ENCODE results near the gene GSTA3.
"Not testable (repeated sequence)": the region's sequence is repeated elsewhere in the genome, so short reads cannot be mapped to it uniquely, and the experiment has no call there.

Gene GSTA3

GRCh38 chr6:52887910-52888524 lies 21.5 kb downstream of the GSTA3 start:
- DNase-seq (ENCODE audit: low read depth, low spot score): no peak
- Histone ChIP-seq H3K36me3 (ENCODE audit: control insufficient read depth, insufficient read depth, low read length) (no peaks in the 10 kb centered on the region), H3K4me3 (ENCODE audit: low read length) (no peak overlapping the region), H3K27ac (ENCODE audit: low read length) (no peak overlapping the region), H3K9me3 (ENCODE audit: control insufficient read depth, insufficient read depth, low read length) (no peaks in the 10 kb centered on the region), H3K27me3 (ENCODE audit: control insufficient read depth, insufficient read depth, low read length) (no peaks in the 10 kb centered on the region), H3K4me1 (ENCODE audit: control insufficient read depth, insufficient read depth, low read length) (no peaks in the 10 kb centered on the region)
- WGBS (ENCODE audit: insufficient coverage, insufficient read length): no CpG with 5 or more reads among the region's 3 CpGs

- peak; percentile 48 for DNase-seq (ENCODE audit: low read depth, low spot score)
- Histone ChIP-seq H3K9me3 (ENCODE audit: control insufficient read depth, insufficient read depth, low read length) (no peaks in the 10 kb centered on the region), H3K4me3 (ENCODE audit: low read length) (peak overlapping the region; percentile 26; the same call in 1 of the 2 replicates), H3K36me3 (ENCODE audit: control insufficient read depth, insufficient read depth, low read length) (no peaks in the 10 kb centered on the region), H3K27me3 (ENCODE audit: control insufficient read depth, insufficient read depth, low read length) (no peaks in the 10 kb centered on the region), H3K27ac (ENCODE audit: low read length) (no peak overlapping the region), H3K4me1 (ENCODE audit: control insufficient read depth, insufficient read depth, low read length) (no peaks in the 10 kb centered on the region; the same call in 1 of the 2 replicates)
- WGBS (ENCODE audit: insufficient coverage, insufficient read length): no CpG with 5 or more reads among the region's 18 CpGs
Observed at GRCh38 chr6:52881996-52882841, 27.3 kb downstream of the GSTA3 start.

- Histone ChIP-seq H3K4me3 (ENCODE audit: low read length) (no peak overlapping the region), H3K27me3 (ENCODE audit: control insufficient read depth, insufficient read depth, low read length) (no peaks in the 10 kb centered on the region), H3K4me1 (ENCODE audit: control insufficient read depth, insufficient read depth, low read length) (no peaks in the 10 kb centered on the region; the same call in 1 of the 2 replicates), H3K9me3 (ENCODE audit: control insufficient read depth, insufficient read depth, low read length) (no peaks in the 10 kb centered on the region), H3K27ac (ENCODE audit: low read length) (no peak overlapping the region), H3K36me3 (ENCODE audit: control insufficient read depth, insufficient read depth, low read length) (no peaks in the 10 kb centered on the region)
- no peak for DNase-seq (ENCODE audit: low read depth, low spot score)
- WGBS (ENCODE audit: insufficient coverage, insufficient read length): no CpG with 5 or more reads among the region's 4 CpGs
Observed at GRCh38 chr6:52881662-52881995, 27.9 kb downstream of the GSTA3 start.

- no peak for DNase-seq (ENCODE audit: low read depth, low spot score)
- no peak overlapping the region for H3K4me3 ChIP-seq (ENCODE audit: low read length)
- H3K27ac ChIP-seq (ENCODE audit: low read length): no peak overlapping the region
- WGBS (ENCODE audit: insufficient coverage, insufficient read length): no CpG with 5 or more reads among the region's 2 CpGs
- no peaks in the 10 kb centered on the region for H3K36me3 ChIP-seq (ENCODE audit: control insufficient read depth, insufficient read depth, low read length)
- H3K27me3 ChIP-seq (ENCODE audit: control insufficient read depth, insufficient read depth, low read length): no peaks in the 10 kb centered on the region
- H3K9me3 ChIP-seq (ENCODE audit: control insufficient read depth, insufficient read depth, low read length): no peaks in the 10 kb centered on the region
- H3K4me1 ChIP-seq (ENCODE audit: control insufficient read depth, insufficient read depth, low read length): no peaks in the 10 kb centered on the region; the same call in 1 of the 2 replicates
Observed at GRCh38 chr6:52877786-52878185, 31.7 kb downstream of the GSTA3 start.

- no CpG with 5 or more reads among the region's 3 CpGs for WGBS (ENCODE audit: insufficient coverage, insufficient read length)
Observed at GRCh38 chr6:52877168-52877567, 32.3 kb downstream of the GSTA3 start.

GRCh38 chr6:52876056-52876787 lies 33.3 kb downstream of the GSTA3 start:
- H3K27ac ChIP-seq (ENCODE audit: low read length): no peak overlapping the region
- H3K9me3 ChIP-seq (ENCODE audit: control insufficient read depth, insufficient read depth, low read length): no peaks in the 10 kb centered on the region
- no peak for DNase-seq (ENCODE audit: low read depth, low spot score)
- H3K36me3 ChIP-seq (ENCODE audit: control insufficient read depth, insufficient read depth, low read length): no peaks in the 10 kb centered on the region
- no peaks in the 10 kb centered on the region for H3K4me1 ChIP-seq (ENCODE audit: control insufficient read depth, insufficient read depth, low read length)
- no CpG with 5 or more reads among the region's 7 CpGs for WGBS (ENCODE audit: insufficient coverage, insufficient read length)
- H3K27me3 ChIP-seq (ENCODE audit: control insufficient read depth, insufficient read depth, low read length): no peaks in the 10 kb centered on the region
- no peak overlapping the region for H3K4me3 ChIP-seq (ENCODE audit: low read length)

More at GRCh38 chr6:52877168-52877567, 32.3 kb downstream of the GSTA3 start:
- no peak for DNase-seq (ENCODE audit: low read depth, low spot score)
- Histone ChIP-seq H3K9me3 (ENCODE audit: control insufficient read depth, insufficient read depth, low read length) (no peaks in the 10 kb centered on the region), H3K4me3 (ENCODE audit: low read length) (no peak overlapping the region), H3K4me1 (ENCODE audit: control insufficient read depth, insufficient read depth, low read length) (no peaks in the 10 kb centered on the region; the same call in 1 of the 2 replicates), H3K27ac (ENCODE audit: low read length) (no peak overlapping the region), H3K27me3 (ENCODE audit: control insufficient read depth, insufficient read depth, low read length) (no peaks in the 10 kb centered on the region), H3K36me3 (ENCODE audit: control insufficient read depth, insufficient read depth, low read length) (no peaks in the 10 kb centered on the region)

GRCh38 chr6:52872031-52872430 lies 37.5 kb downstream of the GSTA3 start:
- H3K4me3 ChIP-seq (ENCODE audit: low read length): no peak overlapping the region
- no peaks in the 10 kb centered on the region for H3K27me3 ChIP-seq (ENCODE audit: control insufficient read depth, insufficient read depth, low read length)
- no CpG with 5 or more reads among the region's 4 CpGs for WGBS (ENCODE audit: insufficient coverage, insufficient read length)
- no peaks in the 10 kb centered on the region for H3K36me3 ChIP-seq (ENCODE audit: control insufficient read depth, insufficient read depth, low read length)
- H3K9me3 ChIP-seq (ENCODE audit: control insufficient read depth, insufficient read depth, low read length): no peaks in the 10 kb centered on the region
- H3K4me1 ChIP-seq (ENCODE audit: control insufficient read depth, insufficient read depth, low read length): no peaks in the 10 kb centered on the region
- no peak overlapping the region for H3K27ac ChIP-seq (ENCODE audit: low read length)
- DNase-seq (ENCODE audit: low read depth, low spot score): no peak

GRCh38 chr6:52871621-52872020 lies 37.9 kb downstream of the GSTA3 start:
- Histone ChIP-seq H3K4me3 (ENCODE audit: low read length) (no peak overlapping the region), H3K4me1 (ENCODE audit: control insufficient read depth, insufficient read depth, low read length) (no peaks in the 10 kb centered on the region), H3K27me3 (ENCODE audit: control insufficient read depth, insufficient read depth, low read length) (no peaks in the 10 kb centered on the region), H3K27ac (ENCODE audit: low read length) (no peak overlapping the region), H3K36me3 (ENCODE audit: control insufficient read depth, insufficient read depth, low read length) (no peaks in the 10 kb centered on the region), H3K9me3 (ENCODE audit: control insufficient read depth, insufficient read depth, low read length) (no peaks in the 10 kb centered on the region)
- DNase-seq (ENCODE audit: low read depth, low spot score): no peak
- no CpG with 5 or more reads among the region's 3 CpGs for WGBS (ENCODE audit: insufficient coverage, insufficient read length)

GRCh38 chr6:52870335-52871091 lies 39.0 kb downstream of the GSTA3 start:
- not testable (repeated sequence) for H3K36me3 ChIP-seq (ENCODE audit: control insufficient read depth, insufficient read depth, low read length); H3K27me3 ChIP-seq (ENCODE audit: control insufficient read depth, insufficient read depth, low read length); H3K27ac ChIP-seq (ENCODE audit: low read length); H3K9me3 ChIP-seq (ENCODE audit: control insufficient read depth, insufficient read depth, low read length); H3K4me3 ChIP-seq (ENCODE audit: low read length); DNase-seq (ENCODE audit: low read depth, low spot score); H3K4me1 ChIP-seq (ENCODE audit: control insufficient read depth, insufficient read depth, low read length)
- WGBS (ENCODE audit: insufficient coverage, insufficient read length): no CpG with 5 or more reads among the region's 3 CpGs

- not testable (repeated sequence) for H3K27me3 ChIP-seq (ENCODE audit: control insufficient read depth, insufficient read depth, low read length); H3K9me3 ChIP-seq (ENCODE audit: control insufficient read depth, insufficient read depth, low read length); DNase-seq (ENCODE audit: low read depth, low spot score); H3K4me3 ChIP-seq (ENCODE audit: low read length); H3K36me3 ChIP-seq (ENCODE audit: control insufficient read depth, insufficient read depth, low read length); H3K27ac ChIP-seq (ENCODE audit: low read length); H3K4me1 ChIP-seq (ENCODE audit: control insufficient read depth, insufficient read depth, low read length)
- no CpG with 5 or more reads among the region's 5 CpGs for WGBS (ENCODE audit: insufficient coverage, insufficient read length)
Observed at GRCh38 chr6:52868899-52869298, 40.6 kb downstream of the GSTA3 start.
